Measurements from ENCODE around the gene CD7.
A peak's percentile ranks its signal among the peaks of the same experiment; 100 is the strongest.

Gene CD7

DNA sequence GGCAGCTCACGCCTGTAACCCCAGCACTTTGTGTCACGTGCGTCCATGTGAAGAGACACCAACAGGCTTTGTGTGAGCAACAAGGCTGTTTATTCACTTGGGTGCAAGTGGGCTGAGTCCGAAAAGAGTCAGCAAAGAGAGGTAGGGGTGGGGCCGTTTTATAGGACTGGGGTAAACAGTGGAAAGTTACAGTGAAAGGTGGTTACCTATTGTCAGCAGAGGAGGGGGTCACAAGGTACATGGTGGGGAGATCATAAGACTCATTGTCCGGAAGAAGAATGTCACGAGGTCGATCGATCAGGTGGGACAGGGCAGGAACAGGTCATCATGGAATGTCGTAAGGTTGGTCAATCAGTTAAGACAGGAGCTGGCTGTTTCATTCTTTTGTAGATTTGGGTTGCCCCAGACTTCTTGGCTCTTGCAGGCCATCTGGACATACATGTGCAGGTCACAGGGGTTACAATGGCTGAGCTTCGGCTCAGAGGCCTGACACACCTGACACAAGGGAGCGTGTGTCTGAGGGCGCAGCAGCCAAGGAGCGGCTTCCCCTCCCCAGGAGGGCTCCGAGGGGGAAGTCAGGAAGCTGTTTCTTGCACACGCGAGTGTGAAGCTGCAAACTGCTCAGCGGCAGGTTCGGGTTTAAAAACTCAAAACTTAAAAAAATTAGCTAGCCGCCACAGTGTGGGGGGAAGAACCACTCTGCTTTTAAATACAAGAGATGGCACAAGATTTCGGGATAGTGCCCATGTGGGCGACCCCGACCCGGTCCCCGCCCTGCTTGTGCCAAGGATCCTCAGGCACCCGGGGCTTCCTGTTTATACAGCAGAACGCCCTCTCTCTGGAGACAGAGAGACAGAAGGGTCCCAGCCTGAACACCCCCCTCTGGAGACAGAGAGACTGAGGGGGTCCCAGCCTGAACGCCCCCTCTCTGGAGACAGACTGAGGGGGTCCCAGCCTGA lies 29.2 kb upstream of the CD7 start:
- Histone ChIP-seq H3K4me1 (ENCODE audit: control insufficient read depth in 2 of 2, insufficient read depth in 1 of 2, low read depth in 1 of 2, low read length in 2 of 2) (peaks cover 12 to 16% of the 10 kb centered on the region in 2 donors), H3K23ac (ENCODE audit: low read depth, low read length, poor library complexity) (no peak overlapping the region), H2AK5ac (ENCODE audit: low read depth, low read length) (peak overlapping the region; percentile 10), H3K36me3 (replicated peaks in 1 of 2; ENCODE audit: control insufficient read depth in 2 of 2, insufficient read depth in 2 of 2, low read length in 2 of 2) (no peaks in the 10 kb centered on the region), H3K9ac (ENCODE audit: low read depth, low read length, poor library complexity) (no peak overlapping the region), H4K91ac (ENCODE audit: low read depth, low read length, poor library complexity) (no peak overlapping the region), H3K27ac (replicated peaks; ENCODE audit: low read length) (no peak overlapping the region), H3K27me3 (ENCODE audit: control insufficient read depth in 3 of 3, insufficient read depth in 3 of 3, low read depth in 1 of 3, low read length in 3 of 3) (peaks cover 0 to 16% (median 0%) of the 10 kb centered on the region in 3 experiments), H4K8ac (ENCODE audit: low read depth, low read length) (no peak overlapping the region), H3K4me3 (ENCODE audit: low read length in 2 of 2) (no peak overlapping the region), H3K79me1 (ENCODE audit: low read depth, low read length) (no peaks in the 10 kb centered on the region), H3K18ac (ENCODE audit: low read length) (no peak overlapping the region), H3K9me3 (replicated peaks in 1 of 2; ENCODE audit: control insufficient read depth in 2 of 2, insufficient read depth in 1 of 2, low read depth in 1 of 2, low read length in 2 of 2) (no peaks in the 10 kb centered on the region), H3K4ac (ENCODE audit: low read length) (no peak overlapping the region), H2BK5ac (ENCODE audit: low read length) (no peak overlapping the region), H2BK15ac (ENCODE audit: low read length) (peak overlapping the region; percentile 10), H2BK120ac (ENCODE audit: low read depth, low read length) (no peak overlapping the region), H3K14ac (ENCODE audit: low read length) (no peak overlapping the region), H2AFZ (ENCODE audit: low read length) (no peak overlapping the region), H2BK12ac (ENCODE audit: low read length) (no peak overlapping the region), H3K4me2 (ENCODE audit: insufficient read depth, low read length, poor library complexity, severe bottlenecking) (no peak overlapping the region)
- DNase-seq (ENCODE audit: low spot score) = no peak
- no CpG with 5 or more reads among the region's 28 CpGs for WGBS, 2 donors (ENCODE audit: extremely low coverage in 2 of 2, insufficient read length in 2 of 2, insufficient replicate concordance in 1 of 2)

GRCh38 chr17:82345151-82345976 lies 28.0 kb upstream of the CD7 start:
- H3K27ac ChIP-seq (replicated peaks; ENCODE audit: low read length) = peak overlapping the region; percentile 40
- peak overlapping the region; percentile 53 for H4K8ac ChIP-seq (ENCODE audit: low read depth, low read length)
- no CpG with 5 or more reads among the region's 42 CpGs for WGBS, 2 donors (ENCODE audit: extremely low coverage in 2 of 2, insufficient read length in 2 of 2, insufficient replicate concordance in 1 of 2)

GRCh38 chr17:82344175-82344907 lies 26.9 kb upstream of the CD7 start:
- Histone ChIP-seq H3K9ac (ENCODE audit: low read depth, low read length, poor library complexity) (peak overlapping the region; percentile 79), H2BK5ac (ENCODE audit: low read length) (peak overlapping the region; percentile 96), H2BK15ac (ENCODE audit: low read length) (peak overlapping the region; percentile 100), H3K4me2 (ENCODE audit: insufficient read depth, low read length, poor library complexity, severe bottlenecking) (peak overlapping the region; percentile 14), H3K27me3 (ENCODE audit: control insufficient read depth in 3 of 3, insufficient read depth in 3 of 3, low read depth in 1 of 3, low read length in 3 of 3) (peaks cover 0 to 11% (median 1%) of the 10 kb centered on the region in 3 experiments), H3K18ac (ENCODE audit: low read length) (peak overlapping the region; percentile 98), H4K91ac (ENCODE audit: low read depth, low read length, poor library complexity) (peak overlapping the region; percentile 94), H3K4ac (ENCODE audit: low read length) (peak overlapping the region; percentile 97), H3K4me3 (ENCODE audit: low read length in 2 of 2) (no peak overlapping the region), H3K36me3 (replicated peaks in 1 of 2; ENCODE audit: control insufficient read depth in 2 of 2, insufficient read depth in 2 of 2, low read length in 2 of 2) (no peaks in the 10 kb centered on the region), H3K79me1 (ENCODE audit: low read depth, low read length) (no peaks in the 10 kb centered on the region), H3K27ac (replicated peaks; ENCODE audit: low read length) (peak overlapping the region; percentile 42), H3K9me3 (replicated peaks in 1 of 2; ENCODE audit: control insufficient read depth in 2 of 2, insufficient read depth in 1 of 2, low read depth in 1 of 2, low read length in 2 of 2) (no peaks in the 10 kb centered on the region), H2BK12ac (ENCODE audit: low read length) (peak overlapping the region; percentile 100), H3K23ac (ENCODE audit: low read depth, low read length, poor library complexity) (peak overlapping the region; percentile 97), H3K4me1 (ENCODE audit: control insufficient read depth in 2 of 2, insufficient read depth in 1 of 2, low read depth in 1 of 2, low read length in 2 of 2) (peaks cover 12 to 19% of the 10 kb centered on the region in 2 donors), H4K8ac (ENCODE audit: low read depth, low read length) (peak overlapping the region; percentile 100), H2AK5ac (ENCODE audit: low read depth, low read length) (peak overlapping the region; percentile 98), H2BK120ac (ENCODE audit: low read depth, low read length) (peak overlapping the region; percentile 99), H3K14ac (ENCODE audit: low read length) (peak overlapping the region; percentile 100), H2AFZ (ENCODE audit: low read length) (peak overlapping the region; percentile 74)
- no peak for DNase-seq (ENCODE audit: low spot score)
- WGBS, 2 donors (ENCODE audit: extremely low coverage in 2 of 2, insufficient read length in 2 of 2, insufficient replicate concordance in 1 of 2) = no CpG with 5 or more reads among the region's 24 CpGs

More at GRCh38 chr17:82345151-82345976, 28.0 kb upstream of the CD7 start:
- Histone ChIP-seq H3K4me3 (ENCODE audit: low read length in 2 of 2) (no peak overlapping the region), H3K4me1 (ENCODE audit: control insufficient read depth in 2 of 2, insufficient read depth in 1 of 2, low read depth in 1 of 2, low read length in 2 of 2) (peaks cover 12 to 16% of the 10 kb centered on the region in 2 donors), H3K27me3 (ENCODE audit: control insufficient read depth in 3 of 3, insufficient read depth in 3 of 3, low read depth in 1 of 3, low read length in 3 of 3) (peaks cover 0 to 13% (median 0%) of the 10 kb centered on the region in 3 experiments), H2AFZ (ENCODE audit: low read length) (peak overlapping the region; percentile 74), H3K14ac (ENCODE audit: low read length) (peak overlapping the region; percentile 5), H2AK5ac (ENCODE audit: low read depth, low read length) (peak overlapping the region; percentile 91), H3K23ac (ENCODE audit: low read depth, low read length, poor library complexity) (peak overlapping the region; percentile 22), H3K4ac (ENCODE audit: low read length) (peak overlapping the region; percentile 26), H3K9me3 (replicated peaks in 1 of 2; ENCODE audit: control insufficient read depth in 2 of 2, insufficient read depth in 1 of 2, low read depth in 1 of 2, low read length in 2 of 2) (no peaks in the 10 kb centered on the region), H3K4me2 (ENCODE audit: insufficient read depth, low read length, poor library complexity, severe bottlenecking) (no peak overlapping the region), H2BK120ac (ENCODE audit: low read depth, low read length) (no peak overlapping the region), H3K9ac (ENCODE audit: low read depth, low read length, poor library complexity) (no peak overlapping the region), H3K18ac (ENCODE audit: low read length) (peak overlapping the region; percentile 91), H3K36me3 (replicated peaks in 1 of 2; ENCODE audit: control insufficient read depth in 2 of 2, insufficient read depth in 2 of 2, low read length in 2 of 2) (no peaks in the 10 kb centered on the region), H2BK15ac (ENCODE audit: low read length) (peak overlapping the region; percentile 13), H4K91ac (ENCODE audit: low read depth, low read length, poor library complexity) (peak overlapping the region; percentile 94), H3K79me1 (ENCODE audit: low read depth, low read length) (no peaks in the 10 kb centered on the region), H2BK5ac (ENCODE audit: low read length) (peak overlapping the region; percentile 96), H2BK12ac (ENCODE audit: low read length) (peak overlapping the region; percentile 53)
- no peak for DNase-seq (ENCODE audit: low spot score)

All from neuronal stem cell (in vitro differentiated cells).